HG03139 (cell line): ENCODE data around the gene FOXG1.

Experiments used
- ATAC-seq: cut with Tn5 transposase; IDR thresholded peaks from one replicate; pipeline ENCODE4 v1.9.1; 2021; ENCODE audit not compliant: unreplicated experiment

Gene FOXG1

DNA sequence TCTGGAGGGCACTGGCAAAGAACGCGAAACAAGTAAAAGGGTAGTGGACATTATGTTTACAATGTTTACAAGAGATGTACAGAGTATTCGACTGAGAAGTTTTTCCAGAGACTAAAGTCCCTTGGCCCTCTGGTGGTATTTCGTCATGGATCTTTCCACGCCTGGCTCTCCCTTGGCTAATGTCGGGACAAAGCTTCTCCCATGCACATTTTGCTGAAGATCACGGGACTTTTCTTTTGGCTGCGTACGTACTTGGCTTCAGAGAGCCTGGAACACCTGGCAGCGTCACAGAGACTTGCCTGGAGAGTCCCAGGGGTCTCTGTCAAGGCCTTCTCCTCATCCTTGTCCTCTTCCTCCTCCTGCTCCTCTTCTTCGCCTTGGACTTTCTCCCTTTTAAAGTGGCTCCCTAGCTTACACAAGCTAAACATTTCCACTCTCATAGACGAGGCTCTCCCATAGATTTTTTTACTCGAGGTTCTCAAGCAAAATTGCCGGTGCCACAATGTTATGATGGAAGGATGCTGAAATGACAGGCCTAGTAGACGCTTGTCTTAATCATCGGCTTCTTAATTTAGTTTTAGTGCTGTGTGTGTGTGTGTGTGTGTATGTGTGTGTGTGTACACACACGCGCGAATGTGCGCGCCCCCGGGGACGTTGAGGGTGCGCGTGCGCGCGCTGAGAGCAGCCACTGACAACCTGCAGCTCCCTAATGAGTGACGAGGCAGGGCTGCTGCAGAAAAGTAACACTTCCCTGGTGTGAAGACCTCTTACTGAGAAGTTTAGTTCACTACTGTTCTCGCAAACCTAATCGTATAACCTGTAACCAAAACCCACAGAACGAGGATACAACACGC is 4.9 kb upstream of the FOXG1 start:
- ATAC-seq: no peak

DNA sequence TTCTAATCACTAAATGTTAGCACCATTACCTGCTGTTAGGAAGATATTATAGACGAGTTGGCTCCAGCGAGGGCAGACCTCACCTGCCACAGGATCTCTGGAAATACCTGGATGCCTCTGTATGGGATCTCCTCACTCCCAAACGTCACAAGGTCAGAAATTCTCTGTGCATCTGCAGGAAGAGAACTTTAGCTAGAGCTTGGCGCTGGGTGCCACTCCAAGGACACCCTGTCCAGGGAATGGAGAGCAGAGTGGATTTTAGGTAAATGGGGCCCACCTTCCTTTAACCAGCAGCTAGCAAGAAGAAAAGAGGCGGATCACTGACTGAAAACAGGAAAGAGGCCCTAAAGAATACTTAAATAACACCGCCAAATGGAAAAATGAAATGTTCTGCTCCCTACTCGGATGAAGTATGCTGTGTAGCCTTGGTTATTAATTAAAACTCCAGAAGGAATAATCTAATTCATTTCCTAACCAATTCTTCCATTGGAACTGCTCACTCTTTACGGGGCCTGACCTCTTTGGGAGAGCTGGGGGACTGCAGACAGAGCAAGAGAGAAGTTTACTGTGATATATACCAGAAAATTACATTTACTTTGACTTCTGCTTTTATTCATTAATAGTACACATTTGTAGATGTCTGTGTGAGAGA is 4.2 kb upstream of the FOXG1 start:
- no peak for ATAC-seq

DNA sequence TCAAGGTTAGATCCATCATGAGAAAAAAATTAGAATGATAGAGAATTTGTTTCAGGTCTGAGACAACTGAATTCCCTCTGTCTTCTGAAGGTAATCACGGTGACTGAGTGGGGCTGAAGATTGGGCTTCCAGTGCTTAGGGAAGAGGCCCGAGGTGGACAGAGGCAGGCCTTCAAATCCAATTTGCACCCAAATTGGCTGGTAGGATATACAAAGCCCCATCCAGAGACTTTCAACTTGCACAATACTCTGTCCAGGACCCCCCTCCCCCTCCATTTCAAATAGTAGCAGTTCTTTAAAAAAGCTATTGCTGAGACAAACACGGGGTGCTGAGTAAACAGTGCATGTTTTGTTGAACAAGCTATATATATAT is 3.6 kb upstream of the FOXG1 start:
- no peak for ATAC-seq

DNA sequence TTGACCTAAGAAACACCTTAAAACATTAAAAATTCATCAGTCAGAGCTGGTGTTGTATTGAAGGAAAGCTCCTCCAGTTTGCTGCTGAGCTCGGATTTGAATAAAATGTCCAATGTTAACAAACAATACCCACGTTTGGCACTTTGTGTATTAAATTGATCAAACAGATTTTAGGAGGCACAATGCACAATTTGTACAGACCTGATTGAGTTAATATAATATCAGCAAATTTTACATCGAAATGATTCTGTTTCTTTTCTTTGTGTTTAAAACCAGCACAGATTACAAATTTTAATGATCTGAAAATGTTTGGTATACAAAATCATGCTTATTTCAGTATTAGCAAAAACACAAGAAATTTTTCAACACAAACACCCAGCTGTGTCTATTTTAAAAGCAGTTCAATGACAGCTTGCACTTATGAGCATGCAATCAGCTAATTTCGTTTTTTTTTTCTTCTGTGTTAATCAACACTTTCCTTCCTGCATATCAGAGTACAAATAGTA is 2.8 kb upstream of the FOXG1 start:
- ATAC-seq: no peak

DNA sequence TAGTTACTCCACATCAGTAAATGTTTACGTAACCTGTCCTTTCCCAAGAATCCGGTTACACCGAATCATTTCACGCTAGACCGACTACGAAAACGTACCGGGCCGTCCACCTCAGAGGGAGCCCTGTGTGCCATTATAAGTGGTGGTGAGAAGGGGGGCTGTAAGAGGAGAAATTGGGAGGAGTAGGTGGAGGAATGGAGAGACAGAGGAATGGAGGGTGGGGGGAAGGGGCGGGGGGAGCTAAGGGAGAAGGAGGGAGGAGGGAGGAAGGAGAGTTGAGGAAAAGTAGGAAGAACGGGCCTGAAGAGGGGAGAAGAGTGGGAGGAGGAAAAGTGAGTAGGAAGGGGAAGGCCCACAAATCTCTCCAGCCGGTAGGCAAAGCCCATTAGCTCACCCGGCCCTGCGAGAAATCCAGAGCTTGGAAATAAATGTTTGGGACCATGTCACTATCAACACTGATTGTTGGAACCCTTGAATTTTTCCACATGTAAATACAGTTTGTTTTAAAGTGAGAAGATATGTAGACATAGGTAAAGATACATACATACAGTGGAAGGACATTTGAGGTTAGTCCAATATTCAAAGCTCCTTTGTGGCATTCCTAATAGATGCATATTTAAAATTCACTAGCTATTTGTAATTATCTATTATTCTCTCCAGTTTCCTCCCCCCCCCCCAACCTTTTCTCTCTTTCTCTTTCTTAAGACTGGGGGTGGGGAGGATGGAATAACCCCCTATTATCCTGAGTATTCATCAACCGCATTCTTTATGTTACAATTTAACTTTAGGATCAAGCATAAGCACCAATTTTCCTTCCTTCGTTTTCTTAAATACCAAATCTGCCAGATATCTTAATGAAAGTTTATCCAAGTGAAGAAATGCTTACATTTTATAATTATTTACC is 2.1 kb upstream of the FOXG1 start:
- ATAC-seq: no peak

DNA sequence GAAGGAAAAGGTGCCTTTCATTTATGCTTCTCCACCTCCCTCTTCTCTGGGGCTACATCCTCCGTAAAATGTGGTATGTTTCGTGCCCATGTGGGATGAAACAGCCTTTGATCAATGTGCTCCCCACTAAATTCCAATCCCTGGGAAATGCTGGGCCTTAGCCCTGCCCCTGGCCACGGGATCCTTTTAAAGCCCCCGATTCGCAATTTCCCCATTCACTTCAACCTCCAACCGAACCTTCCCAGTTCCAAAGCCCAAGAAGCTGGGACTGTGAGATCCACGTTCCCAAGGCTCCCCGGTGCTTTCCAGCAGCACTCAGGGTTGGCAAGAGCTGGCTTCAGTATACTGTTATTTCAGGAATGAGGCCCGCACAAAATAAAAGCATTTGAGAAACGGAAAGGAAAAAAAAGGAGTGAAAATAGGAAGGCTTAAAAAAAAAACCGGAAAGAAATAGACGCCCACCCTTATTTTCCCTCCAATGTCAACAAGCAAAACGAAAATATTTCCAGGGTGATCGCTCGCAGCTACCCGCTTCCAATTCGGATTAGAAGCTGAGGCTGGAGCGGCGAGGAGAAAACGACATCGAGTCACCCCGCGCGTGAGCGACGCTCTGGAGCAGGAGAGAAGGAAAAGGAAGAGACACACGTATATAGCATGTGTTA is 1.3 kb upstream of the FOXG1 start:
- no peak for ATAC-seq

DNA sequence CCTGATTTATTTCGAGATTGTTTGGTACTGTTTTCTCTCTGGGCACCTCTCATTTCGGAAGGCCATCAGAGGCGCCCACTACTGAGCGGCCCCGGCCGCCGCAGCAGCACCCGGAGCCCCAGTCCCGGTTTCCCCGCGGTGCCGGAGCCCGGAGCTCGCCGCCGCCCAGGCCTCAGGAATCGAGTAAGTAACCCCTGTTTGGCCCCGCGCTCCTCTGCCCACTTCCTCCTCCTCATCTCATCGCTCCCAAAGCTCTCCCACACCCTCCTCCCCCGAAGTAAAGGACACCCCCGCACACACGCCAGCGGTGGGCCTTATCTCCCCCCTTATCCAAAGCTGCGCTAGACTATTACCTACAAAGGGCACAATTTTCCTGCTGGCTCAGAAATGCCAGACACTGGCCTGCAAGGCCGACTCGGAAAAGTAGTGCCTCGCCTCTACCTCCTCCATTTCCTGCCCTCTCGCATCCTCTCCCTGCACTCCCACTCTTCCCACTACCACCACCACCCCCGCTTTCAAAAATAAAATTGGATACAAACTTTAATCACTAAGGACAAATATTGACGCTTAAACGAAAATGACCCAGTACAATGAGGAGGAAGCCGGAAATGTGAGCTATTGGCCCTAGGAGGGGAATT is 637 bp upstream of the FOXG1 start:
- ATAC-seq: no peak

DNA sequence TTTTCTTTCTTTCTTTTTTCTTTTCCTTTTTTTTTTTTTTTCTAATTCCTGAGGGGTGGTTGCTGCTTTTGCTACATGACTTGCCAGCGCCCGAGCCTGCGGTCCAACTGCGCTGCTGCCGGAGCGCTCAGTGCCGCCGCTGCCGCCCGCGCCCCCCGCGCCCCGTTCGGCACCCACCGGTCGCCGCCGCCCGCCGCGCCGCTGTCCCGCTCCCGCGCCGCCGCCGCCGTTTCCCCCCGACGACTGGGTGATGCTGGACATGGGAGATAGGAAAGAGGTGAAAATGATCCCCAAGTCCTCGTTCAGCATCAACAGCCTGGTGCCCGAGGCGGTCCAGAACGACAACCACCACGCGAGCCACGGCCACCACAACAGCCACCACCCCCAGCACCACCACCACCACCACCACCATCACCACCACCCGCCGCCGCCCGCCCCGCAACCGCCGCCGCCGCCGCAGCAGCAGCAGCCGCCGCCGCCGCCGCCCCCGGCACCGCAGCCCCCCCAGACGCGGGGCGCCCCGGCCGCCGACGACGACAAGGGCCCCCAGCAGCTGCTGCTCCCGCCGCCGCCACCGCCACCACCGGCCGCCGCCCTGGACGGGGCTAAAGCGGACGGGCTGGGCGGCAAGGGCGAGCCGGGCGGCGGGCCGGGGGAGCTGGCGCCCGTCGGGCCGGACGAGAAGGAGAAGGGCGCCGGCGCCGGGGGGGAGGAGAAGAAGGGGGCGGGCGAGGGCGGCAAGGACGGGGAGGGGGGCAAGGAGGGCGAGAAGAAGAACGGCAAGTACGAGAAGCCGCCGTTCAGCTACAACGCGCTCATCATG is 654 bp downstream of the FOXG1 start:
- ATAC-seq: no peak

DNA sequence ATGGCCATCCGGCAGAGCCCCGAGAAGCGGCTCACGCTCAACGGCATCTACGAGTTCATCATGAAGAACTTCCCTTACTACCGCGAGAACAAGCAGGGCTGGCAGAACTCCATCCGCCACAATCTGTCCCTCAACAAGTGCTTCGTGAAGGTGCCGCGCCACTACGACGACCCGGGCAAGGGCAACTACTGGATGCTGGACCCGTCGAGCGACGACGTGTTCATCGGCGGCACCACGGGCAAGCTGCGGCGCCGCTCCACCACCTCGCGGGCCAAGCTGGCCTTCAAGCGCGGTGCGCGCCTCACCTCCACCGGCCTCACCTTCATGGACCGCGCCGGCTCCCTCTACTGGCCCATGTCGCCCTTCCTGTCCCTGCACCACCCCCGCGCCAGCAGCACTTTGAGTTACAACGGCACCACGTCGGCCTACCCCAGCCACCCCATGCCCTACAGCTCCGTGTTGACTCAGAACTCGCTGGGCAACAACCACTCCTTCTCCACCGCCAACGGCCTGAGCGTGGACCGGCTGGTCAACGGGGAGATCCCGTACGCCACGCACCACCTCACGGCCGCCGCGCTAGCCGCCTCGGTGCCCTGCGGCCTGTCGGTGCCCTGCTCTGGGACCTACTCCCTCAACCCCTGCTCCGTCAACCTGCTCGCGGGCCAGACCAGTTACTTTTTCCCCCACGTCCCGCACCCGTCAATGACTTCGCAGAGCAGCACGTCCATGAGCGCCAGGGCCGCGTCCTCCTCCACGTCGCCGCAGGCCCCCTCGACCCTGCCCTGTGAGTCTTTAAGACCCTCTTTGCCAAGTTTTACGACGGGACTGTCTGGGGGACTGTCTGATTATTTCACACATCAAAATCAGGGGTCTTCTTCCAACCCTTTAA is 1.5 kb downstream of the FOXG1 start:
- ATAC-seq: no peak

DNA sequence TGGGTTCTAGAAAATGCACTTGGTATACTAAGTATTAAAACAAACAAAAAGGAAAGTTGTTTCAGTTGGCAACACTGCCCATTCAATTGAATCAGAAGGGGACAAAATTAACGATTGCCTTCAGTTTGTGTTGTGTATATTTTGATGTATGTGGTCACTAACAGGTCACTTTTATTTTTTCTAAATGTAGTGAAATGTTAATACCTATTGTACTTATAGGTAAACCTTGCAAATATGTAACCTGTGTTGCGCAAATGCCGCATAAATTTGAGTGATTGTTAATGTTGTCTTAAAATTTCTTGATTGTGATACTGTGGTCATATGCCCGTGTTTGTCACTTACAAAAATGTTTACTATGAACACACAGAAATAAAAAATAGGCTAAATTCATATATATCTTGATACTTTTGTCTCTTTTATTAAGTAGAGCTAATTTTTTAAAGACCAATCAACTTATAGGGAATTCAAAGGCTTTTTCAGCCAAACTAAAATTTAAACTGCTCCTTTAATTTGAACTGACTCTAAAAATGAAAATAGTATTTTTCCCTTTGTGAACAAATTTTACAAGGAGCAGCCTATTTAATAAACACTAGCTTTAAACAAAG is 2.8 kb downstream of the FOXG1 start:
- no peak for ATAC-seq

DNA sequence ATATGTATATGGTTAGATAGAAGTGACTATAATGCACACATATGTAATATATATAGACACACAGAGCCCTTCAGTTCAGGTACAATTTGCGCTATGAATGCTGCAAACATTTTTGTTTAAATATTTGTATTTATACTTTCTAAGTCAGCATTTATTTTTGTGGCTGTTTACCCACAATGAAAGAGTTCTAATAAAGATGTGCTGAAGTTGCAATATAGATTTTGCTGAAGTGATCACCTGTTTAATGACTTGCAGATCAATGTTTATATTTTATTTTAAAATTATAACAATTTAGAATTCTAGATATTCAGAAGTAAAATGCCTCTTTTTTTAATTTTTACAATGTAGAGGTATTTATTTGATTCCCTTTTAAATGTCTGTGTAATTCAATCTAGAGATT is 3.5 kb downstream of the FOXG1 start:
- no peak for ATAC-seq

DNA sequence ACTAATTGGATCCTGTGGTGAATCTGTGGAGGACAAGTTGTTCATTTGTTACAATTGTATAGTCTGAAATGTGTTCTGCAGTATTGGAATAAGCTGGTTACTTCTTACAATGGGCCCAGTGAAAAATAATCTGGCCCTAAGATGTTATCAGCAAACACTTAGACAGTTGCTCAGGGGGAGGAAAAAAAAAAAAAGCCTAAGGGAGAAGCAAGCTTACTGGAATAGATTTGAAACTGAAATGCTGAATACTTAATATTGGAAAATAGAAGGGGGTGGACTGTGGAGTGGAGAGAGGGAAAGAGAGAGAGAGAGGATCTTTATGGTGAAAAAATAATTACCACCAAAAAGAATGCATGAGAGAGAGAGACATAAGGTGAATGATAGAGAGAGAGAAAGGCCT is 4.0 kb downstream of the FOXG1 start:
- no peak for ATAC-seq

DNA sequence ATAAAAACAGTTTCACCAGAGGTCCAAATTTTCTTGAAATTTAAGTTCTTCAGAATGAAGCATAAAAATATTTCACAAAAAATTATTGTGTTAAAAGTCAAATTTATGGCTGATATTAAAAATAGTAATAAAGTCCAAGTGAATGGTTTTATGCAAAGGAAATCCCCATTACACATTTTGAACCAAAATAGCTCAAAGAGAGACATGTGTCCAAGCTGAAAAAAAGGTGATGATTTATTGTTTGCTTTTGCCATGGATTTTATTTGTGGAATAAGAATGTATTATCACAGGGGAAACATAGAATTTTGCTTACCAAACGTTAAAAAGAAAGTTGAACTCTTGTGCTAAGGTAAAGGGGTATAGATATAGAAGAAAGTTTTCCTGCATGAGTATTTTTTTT is 4.6 kb downstream of the FOXG1 start:
- ATAC-seq: no peak

DNA sequence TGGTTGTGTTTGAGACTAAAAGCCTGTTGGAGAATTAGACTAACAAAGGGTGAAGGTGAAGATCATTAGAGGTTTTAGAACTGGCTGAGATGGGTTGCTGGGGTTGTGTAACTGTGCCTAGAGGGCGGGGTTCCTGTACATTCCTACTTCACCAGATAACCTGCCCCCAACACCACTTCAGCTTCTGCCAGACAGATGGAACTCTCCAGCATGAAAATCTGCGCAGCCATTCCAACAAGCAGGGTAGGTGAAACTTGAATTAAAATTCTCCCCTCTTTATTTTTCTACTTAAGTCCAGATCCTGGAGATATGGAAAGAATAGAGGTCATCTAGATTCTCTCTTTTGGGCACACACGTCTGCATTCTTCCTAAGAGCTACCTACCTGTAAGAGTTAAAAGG is 6.0 kb downstream of the FOXG1 start:
- ATAC-seq: no peak

DNA sequence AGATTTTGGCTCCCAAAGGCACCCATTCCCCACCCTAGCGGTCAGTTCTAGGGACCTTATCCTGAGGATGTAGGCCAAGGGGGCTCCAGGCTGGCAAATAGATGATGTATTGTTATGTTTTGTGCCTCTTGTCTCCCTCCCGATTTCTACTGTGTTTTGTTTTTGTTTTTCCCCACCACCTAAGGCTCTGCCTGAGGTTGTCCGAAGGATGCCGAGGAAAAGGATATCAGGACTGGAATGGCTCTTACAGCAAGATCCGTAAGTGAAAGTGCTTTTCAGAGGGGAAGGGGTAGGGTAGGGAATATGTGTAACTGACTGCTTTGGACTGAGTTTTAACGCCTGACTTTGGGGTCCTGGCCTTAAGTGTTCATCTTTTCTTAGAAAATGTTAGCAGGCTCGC is 6.6 kb downstream of the FOXG1 start:
- no peak for ATAC-seq

DNA sequence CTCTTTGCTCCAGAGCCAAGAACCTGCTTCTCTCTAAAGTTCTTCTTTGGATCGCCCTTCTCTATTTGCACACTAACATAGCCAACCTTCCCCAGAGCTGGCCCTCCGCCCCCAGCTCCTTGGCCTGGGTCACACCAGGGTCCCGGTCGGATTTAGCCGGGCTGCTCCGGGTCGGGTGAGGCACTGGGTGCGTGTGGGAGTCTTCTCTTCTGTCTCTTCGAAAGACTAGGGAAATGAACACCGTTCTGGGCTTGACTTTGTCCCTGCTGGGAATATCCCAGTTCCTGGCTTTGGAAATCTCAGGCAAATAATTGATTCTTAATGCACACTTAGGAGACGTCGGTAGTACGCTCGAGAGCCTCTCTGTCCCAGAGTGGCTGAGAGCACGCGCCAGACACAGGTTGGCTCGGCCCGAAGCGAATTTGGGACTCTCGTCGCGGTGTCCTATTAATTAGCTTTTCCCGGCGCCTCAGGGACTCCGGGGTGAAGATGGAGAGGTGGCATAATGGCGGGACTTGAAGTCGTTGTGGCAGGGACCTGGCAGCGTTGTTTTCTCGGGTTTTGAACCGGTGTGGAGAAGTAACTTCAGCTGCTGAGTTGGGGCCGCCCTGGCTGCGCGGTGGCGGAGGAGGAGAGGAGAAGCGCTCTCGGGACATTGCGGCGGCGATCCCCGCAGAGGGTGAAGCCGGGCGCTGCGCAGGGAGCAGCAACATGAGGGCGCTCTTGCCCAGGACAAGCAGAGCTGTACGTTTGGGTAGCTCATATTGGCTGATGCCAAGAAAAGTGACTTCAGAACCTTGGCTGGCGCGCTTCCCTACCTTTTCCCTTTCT is 7.5 kb downstream of the FOXG1 start:
- no peak for ATAC-seq
